GM12892 (cell line): ENCODE results near the gene WNT9B.

ENCODE experiments used
- POLR2A ChIP-seq: IDR thresholded peaks from 2 replicates; pipeline ENCODE4 v1.6.1; 2011; ENCODE audit warnings: low read depth, low read length, control low read depth
- TAF1 ChIP-seq: IDR thresholded peaks from 2 replicates; pipeline ENCODE4 v1.6.1; 2011; ENCODE audit warnings: low read depth, mild to moderate bottlenecking, control low read depth, low read length, borderline replicate concordance

GRCh38 chr17:46819906-46820351 is 31.5 kb upstream of the WNT9B start:
- TF ChIP-seq POLR2A (no peak), TAF1 (no peak)
